Peyer's patch (tissue), 4 donors: Measurements from ENCODE around the gene GUCD1.
"Not testable (repeated sequence)": the region's sequence is repeated elsewhere in the genome, so short reads cannot be mapped to it uniquely, and the experiment has no call there.

Source experiments
- CTCF ChIP-seq, 6 experiments: fragments of 450-650 bp in 4 of 6; fragments of 200-600 bp in 2 of 6; sonication (generic) in 1 of 6; IDR thresholded peaks; one replicate each; pipeline ENCODE4 v1.5.1; 2017 to 2019; ENCODE audit warnings: antibody characterized with exemption in 6 of 6, mild to moderate bottlenecking in 3 of 6, moderate library complexity in 1 of 6
- POLR2A ChIP-seq, 2 donors: fragments of 450-650 bp; IDR thresholded peaks; one replicate each; pipeline ENCODE4 v1.5.1; 2017; ENCODE audit warnings: antibody characterized with exemption in 2 of 2, mild to moderate bottlenecking in 2 of 2, moderate library complexity in 2 of 2

GRCh38 chr22:24602847-24603769, 48.2 kb upstream of the GUCD1 start, which contains the start of gene GGT1:
- TF ChIP-seq POLR2A (IDR thresholded peaks at IDR 0.05): peak in 1 of 2 donors; percentile 50
- TF ChIP-seq CTCF (IDR thresholded peaks at IDR 0.05): not testable (repeated sequence)
